NCI-H187 (cell line): ENCODE data around the gene USP35.

Experiments
- DNase-seq, 2 experiments: peaks; one replicate each; lab custom pipeline; 2025; lab: John Stamatoyannopoulos, UW

Gene USP35

DNA sequence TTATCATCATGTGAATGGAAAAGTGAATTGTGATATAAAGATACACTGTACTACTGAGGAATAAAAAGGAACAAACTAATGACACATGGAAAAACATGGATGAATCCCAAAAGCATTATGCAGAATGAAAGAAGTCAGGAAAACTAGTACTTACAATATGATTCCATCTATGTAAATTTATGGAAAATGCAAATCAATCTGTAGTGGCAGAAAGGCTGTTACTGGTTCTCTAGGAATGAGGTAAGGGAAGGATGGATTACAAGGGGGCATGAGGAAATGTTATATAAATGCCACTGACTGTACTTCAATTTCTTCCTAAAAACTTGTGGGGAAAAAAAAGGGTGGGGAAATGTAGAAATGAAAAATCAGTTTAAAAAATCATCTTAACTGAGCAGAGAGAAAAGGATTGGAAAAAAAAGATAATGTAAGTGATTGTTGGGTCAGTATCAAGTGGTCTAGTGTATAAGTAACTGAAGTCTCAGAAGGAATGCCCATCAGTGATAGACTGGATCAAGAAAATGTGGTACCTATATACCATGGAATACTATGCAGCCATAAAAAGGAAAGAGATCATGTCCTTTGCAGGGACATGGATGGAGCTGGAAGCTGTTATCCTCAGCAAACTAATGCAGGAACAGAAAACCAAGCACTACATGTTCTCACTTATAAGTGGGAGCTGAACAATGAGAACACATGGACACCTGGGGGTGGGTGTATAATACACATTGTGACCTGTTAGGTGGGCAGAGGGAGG lies 48.8 kb downstream of the USP35 start:
- DNase-seq, result no peak

DNA sequence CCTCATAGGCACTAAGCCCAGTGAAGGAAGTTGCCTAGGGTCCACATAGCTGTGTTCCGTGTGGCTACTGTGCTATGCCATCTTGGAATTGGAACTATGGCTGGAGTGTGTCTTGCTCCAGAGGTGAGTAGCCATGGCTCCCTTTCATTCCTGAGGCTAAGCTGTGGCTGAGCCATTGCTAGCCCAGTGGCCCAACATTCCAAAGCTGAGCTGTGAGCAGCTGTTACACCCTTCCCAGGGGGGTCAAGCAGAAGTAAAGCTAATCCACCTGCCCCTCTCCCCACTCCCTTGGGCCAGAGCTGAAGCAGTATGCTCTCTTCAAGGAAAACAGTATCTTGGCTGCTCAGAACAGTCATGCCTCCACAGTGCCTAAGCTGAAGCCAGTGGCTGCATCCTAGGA lies 51.1 kb downstream of the USP35 start:
- no peak for DNase-seq

DNA sequence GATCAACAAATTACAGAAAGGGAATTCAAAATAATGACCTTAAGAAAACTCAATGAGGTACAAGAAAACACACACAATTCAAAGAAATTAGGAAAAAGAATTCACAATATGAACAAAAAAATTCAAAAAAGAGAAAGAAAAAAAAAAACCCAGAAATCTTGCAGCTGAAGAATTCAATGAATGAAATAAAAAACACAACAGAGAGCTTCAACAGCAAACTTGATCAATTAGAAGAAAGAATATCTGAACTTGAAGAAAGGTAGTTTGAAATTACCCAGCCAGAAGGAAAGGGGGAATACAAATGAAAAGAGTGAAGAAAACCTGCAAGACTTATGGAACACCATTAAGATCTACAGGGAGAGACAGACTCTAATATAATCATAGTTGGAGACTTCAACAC lies 52.8 kb downstream of the USP35 start:
- DNase-seq, result no peak

DNA sequence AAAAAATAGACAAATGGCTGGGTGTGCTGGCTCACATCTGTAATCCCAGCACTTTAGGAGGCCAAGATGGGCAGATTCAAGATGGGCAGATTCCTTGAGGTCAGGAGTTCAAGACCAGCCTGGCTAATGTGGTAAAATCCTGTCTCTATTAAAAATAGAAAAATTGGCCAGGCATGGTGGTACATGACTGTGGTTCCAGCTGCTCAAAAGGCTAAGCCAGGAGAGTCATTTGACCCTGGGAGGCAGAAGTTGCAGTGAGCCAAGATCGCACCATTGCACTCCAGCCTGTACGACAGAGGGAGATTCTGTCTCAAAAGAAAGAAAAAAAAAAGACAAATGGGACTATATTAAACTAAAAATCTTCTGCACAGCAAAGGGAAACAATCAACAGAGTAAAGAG lies 55.4 kb downstream of the USP35 start:
- no peak for DNase-seq

DNA sequence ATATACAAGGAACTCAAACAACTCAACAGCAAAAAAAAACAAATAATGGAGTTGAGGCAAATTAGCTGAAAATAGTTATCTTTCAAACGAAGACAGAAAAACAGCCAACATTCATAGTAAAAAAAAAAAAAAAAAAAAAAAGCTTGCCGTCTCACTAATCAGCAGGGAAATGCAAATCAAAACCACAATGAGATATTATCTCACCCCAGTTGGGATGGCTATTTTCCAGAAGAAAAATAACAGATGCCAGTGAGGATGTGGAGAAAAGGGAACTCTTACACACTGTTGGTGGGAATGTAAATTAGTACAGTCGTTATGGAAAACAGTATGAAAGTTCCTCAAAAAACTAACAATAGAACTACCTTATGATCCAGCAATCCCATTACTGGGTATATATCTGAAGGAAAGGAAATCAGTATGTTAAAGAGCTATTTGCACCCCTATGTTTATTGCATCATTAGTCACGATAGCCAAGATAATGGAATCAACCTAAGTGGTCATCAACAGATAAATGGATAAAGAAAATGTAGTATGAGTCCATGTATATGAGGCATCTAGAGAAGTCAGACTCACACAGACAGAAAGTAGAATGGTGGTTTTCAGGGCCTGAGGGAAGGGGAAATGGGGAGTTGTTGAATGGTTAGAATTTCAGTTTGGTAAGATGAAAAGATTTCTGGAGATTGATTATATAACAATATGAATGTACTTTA lies 56.0 kb downstream of the USP35 start:
- no peak for DNase-seq

DNA sequence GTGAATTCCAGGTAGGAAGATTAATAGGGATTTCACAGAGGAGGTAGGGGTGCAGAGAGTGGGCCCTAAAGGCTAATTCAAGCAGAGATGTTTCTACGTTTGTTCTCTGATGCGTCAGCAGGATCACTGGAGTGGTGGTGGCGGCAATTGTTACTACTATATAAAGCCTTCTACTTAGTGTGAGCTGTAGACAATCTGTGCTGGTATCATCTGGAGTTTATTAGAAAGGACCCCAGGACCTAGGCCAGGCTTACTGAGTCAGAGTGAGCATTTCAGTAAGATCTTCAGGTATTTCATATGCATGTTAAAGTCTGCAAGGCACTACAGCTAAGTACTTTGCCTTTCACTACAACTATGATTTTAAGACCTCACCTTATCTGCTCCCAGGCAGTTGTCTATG lies 59.5 kb downstream of the USP35 start:
- no peak for DNase-seq

DNA sequence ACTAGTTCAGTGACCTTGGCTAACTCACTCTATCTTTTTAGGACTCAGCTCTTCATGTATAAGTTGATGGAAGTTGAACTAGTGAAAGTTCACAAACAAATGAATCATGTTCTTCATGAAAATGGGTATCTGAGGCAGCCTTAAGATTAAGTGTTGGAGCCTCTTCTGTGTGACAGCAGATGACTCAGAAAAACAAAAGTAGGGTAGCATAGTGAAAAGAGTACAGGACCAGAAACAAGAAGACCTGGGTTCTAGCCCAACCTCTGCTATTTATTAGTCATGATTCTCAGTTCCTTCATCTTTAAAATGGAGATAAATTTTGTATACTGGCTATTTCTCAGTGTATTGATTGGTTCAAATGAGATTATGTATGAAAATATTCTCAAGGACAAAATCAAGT lies 60.2 kb downstream of the USP35 start:
- no peak for DNase-seq

DNA sequence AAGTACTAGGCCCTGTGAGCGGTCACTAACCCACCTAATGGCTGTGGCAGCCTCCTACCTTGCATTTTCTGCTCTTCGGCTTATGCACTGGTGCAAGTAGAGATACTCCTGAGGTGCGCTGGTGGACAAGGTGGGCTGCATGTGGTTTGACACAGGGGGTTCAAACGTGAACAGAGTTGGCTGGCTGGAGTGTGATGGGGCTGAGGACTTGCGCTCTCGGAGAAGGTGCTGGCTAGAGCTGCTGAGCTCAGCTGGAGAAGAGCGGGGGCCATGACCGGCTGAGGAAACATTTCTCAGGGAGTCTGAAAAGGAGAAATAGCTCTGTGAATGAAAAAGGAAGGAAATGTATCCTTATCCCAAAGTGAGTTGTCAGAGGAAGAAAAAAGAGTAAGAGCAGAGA lies 61.4 kb downstream of the USP35 start:
- no peak for DNase-seq

DNA sequence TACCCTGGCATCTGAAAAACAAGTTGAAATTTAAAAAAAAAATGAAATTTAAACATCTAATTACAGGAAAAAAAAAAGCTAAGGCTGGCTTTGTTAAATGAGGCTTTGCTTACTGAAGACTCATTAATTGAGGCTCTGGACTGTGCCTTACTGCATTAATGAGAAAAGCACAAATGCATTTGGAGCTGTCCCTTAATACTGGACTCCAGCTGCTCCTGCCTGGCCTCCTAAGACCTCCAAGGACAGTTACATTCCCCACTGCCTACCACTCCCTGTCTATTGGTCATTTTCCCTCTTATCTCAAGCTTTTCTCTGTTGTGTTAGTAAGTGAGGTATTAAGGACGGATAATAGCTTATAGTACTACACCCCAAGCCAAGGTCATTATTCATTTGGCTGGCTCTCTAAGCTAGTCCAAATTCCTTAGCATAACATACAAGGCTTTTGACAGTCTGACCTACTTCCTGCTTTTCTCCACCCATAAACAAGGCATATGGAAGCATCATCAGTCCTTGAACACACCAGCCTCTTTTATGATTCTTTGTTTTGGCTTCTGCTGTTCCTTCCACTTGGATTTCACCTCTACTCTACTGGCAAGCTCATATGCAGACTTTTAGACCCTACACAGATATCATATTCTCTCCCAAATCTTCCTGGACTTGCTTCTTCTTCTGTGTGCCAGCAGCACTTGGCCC lies 62.5 kb downstream of the USP35 start:
- no peak for DNase-seq

DNA sequence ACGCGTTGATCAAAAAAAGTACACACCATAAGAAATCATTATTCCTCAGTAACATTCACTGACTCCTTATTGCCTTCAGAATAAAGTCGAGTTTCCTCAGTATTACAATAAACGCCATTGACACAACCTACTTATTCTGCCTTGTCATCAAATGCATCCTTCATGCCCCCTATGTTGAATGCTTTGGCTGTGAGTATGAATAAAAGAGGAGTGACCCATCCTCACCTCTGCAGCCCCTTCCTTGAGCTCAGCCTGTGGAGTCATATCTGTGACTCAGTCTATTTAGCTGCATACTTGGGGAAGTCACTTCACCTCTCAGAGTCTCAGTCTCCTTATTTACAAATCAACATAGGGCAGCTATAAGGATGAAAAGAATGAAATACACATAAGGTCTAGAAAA lies 65.1 kb downstream of the USP35 start:
- DNase-seq, result no peak

DNA sequence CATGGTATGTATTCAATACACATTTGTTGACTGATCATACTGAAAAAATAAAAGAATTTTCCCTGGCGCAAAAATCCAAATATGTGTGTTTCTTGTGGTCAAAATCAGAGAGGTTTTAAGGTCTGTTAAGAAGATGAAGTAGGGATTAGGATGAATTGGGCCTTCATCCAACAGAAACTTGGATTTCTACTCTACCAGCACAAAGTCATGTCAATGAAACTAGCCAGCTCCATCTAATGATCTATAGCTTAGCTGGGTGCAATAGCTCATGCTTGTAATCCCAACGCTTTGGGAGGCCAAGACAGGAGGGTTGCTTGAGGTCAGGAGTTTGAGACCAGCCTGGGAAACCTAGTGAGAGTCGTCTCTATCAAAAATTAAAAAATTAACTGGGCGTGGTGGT lies 65.5 kb downstream of the USP35 start:
- DNase-seq, result no peak

DNA sequence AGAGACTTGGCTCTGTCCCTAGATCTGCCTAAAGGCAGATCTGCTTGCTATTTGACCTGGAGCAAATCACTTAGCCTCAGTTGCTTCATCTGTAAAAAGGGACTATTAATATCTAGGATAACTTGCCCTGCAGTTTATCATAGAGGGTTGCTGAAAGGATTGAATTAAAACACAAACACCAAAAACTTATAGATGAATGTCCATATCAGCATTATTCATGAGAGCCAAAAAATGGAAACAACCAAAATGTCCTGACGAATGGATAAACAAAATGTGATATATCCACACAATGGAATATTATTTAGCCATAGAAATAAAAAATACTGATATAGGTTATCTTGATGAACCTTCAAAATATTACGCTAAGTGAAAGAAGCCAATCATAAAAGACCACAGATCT lies 67.2 kb downstream of the USP35 start:
- no peak for DNase-seq

DNA sequence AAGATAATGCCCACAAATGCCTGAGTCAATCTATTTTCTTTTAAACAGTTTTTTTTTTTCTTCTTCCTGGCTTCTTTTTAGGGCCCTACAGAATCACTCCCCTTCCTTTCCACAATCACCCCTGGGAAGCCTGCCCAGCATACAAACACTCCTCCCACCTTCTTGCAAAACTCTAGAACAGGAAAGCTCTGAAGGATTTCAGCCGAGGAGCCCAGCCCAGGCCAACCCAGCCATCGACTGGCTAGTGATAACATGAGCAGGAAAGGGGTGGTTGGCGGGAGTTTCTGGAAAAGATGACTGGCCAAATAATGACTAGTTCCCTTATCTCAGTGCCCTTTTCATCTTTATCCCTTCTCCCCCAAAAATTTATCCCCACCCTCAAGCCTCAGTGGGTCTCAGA lies 68.2 kb downstream of the USP35 start:
- DNase-seq, result no peak

DNA sequence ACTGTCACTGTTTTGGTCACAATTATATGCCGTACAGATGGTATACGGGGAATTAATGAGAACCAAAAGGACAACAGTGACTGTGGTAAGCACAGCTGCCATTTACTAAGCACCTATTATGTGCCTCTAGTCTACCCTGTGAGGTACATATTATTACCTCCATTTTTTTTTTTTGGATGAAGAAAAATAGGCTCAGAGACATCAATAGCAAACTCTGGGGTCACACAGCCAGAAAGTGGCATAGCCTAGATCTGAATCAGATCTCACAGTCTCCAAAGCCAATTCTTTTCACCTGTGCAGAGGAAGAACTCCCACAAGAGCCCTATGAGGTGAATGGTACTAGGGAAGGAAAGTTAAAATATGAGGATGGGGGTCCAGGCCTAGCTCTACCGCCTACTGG lies 68.9 kb downstream of the USP35 start:
- DNase-seq, result no peak

DNA sequence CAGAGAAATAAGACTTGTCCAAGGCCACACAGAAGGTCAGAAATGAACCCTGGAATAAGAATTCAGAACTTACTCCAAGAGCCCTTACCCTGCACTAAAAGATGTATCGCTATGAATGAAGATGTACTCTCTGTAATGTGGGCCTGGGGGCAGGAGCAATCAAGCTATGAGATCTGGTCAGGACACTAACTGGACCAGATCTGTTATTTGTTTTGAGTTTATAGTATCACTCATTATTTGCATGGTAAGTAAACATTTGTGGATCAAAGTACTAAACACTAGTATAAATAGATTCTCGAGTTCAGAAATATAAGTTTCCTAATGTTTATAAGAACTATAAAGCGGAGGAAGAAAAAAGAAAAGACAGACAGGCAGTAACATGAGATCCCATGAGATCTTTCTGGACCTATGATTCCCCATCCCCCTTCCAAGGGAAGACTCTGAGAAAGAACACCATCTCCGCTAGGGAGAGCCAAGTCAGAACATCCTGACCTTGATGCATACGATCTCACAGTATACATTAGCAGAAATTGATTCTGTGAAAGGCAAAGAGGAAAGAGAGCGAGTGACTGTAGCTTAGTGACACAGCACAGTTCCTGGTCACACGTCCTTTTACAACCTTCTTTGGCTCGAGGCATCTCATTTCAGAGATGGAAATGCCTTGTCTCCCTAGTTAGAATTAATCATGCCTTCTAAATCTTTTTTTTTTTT lies 71.2 kb downstream of the USP35 start:
- no peak for DNase-seq

DNA sequence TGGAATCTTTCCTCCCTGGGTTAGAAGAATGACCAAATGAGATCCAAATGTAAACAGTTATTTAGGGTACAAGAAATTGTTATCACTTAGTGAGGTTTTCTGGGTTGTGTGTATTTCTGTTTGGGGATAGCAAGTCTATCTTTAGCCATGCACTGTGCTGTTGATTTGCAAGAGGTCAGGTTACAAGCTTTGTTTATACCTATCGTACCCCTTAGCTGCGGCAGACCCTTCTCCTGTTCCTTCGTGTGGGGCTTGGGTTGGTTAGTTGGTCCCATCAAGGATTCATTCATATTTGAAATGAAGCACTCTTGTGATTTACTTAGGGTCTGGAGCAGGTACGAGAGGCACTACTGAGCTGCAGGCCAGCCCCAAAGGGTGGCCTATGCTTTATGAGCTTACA lies 72.6 kb downstream of the USP35 start:
- no peak for DNase-seq

DNA sequence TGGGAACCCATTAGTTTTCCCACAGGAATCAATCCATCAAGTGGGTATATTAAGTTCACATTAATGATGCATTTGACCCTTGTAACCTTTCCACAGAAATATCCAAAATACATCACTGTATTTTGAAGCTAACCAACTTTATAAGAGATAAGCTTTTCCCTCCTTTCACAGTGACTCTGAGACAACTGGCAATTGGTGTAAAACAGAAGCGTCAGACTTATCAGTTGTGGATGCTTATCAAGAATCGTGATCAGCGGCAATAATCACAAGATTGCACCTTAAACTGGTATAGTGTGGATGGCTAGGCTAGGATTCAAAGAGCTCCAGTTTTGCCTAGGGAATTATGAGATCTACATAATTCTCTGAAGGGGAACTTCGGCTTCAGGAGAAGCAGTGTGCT lies 73.1 kb downstream of the USP35 start:
- DNase-seq, result no peak

DNA sequence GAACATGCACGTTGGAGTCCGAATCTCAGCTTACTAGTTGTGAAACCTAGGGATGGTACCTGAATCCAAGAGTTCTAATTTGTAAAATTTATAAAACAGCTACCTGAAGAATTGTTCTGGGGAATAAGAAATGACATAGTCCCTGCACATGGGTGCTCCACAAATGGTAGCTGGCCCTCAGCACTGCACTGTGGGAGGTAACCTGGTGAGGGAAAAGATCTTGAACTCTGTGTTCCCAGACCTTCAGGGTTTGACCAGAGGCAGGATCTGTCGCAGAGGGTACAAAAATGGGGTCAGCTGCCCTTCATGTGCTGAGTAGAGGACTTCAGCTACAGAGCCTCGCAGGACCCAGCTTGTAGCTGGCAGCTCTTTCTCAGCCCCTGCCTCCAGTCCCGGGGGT lies 73.5 kb downstream of the USP35 start:
- no peak for DNase-seq

DNA sequence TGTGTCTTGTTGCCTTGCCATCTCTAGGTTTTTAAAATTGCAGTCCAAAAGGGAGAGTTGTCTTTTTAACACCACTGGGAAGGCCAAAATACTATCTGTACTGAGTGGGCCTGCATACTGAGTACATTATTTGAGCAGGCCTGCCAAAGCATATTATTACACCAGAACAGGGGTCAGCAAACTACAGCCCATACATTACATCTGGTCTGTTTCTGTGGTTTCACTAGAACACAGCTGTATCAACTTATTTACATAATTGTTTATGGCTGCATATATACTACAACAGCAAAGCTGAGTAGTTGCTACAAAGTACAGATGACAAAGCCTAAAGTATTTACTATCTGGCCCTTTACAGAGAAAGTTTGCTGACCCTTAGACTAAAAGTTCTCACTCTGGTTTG lies 74.0 kb downstream of the USP35 start:
- no peak for DNase-seq
